ENCODE results near the gene TTC7B.
A peak's percentile ranks its signal among the peaks of the same experiment; 100 is the strongest.

The TTC7B gene

GRCh38 chr14:90574188-90575131, 241.8 kb downstream of the TTC7B start:
- peak in 1 of 14 donors; percentile 58 for DNase-seq

- peak in 1 of 14 donors; percentile 66 for DNase-seq
Observed at GRCh38 chr14:90573385-90574105, 242.7 kb downstream of the TTC7B start.

GRCh38 chr14:90572441-90573150, 243.6 kb downstream of the TTC7B start:
- no peak for DNase-seq

- no peak for DNase-seq
Observed at GRCh38 chr14:90571149-90571947, 244.9 kb downstream of the TTC7B start.

- no peak for DNase-seq
Observed at GRCh38 chr14:90570461-90570860, 245.8 kb downstream of the TTC7B start.

GRCh38 chr14:90569606-90570387, 246.4 kb downstream of the TTC7B start:
- no peak for DNase-seq

GRCh38 chr14:90569201-90569600, 247.0 kb downstream of the TTC7B start:
- no peak for DNase-seq

GRCh38 chr14:90568405-90568804, 247.8 kb downstream of the TTC7B start:
- DNase-seq, result peak in 9 of 14 donors; percentile 28 to 79 (median 57)

- DNase-seq, result peak in 9 of 14 donors; percentile 26 to 71 (median 56)
Observed at GRCh38 chr14:90567991-90568390, 248.2 kb downstream of the TTC7B start.

- peak in 10 of 14 donors; percentile 35 to 78 (median 66) for DNase-seq
Observed at GRCh38 chr14:90567191-90567590, 249.0 kb downstream of the TTC7B start.

GRCh38 chr14:90566481-90566880, 249.7 kb downstream of the TTC7B start:
- DNase-seq, result no peak

- DNase-seq, result no peak
Observed at GRCh38 chr14:90564496-90564895, 251.7 kb downstream of the TTC7B start.

- DNase-seq, result no peak
Observed at GRCh38 chr14:90562652-90563051, 253.6 kb downstream of the TTC7B start.

GRCh38 chr14:90561920-90562319, 254.3 kb downstream of the TTC7B start:
- DNase-seq, result no peak

- peak in 1 of 14 donors; percentile 49 for DNase-seq
Observed at GRCh38 chr14:90560991-90561390, 255.2 kb downstream of the TTC7B start.

GRCh38 chr14:90560558-90560957, 255.7 kb downstream of the TTC7B start:
- DNase-seq, result no peak

GRCh38 chr14:90559811-90560492, 256.3 kb downstream of the TTC7B start:
- peak in 1 of 14 donors; percentile 60 for DNase-seq

- DNase-seq, result no peak
Observed at GRCh38 chr14:90558983-90559590, 257.1 kb downstream of the TTC7B start.

GRCh38 chr14:90558041-90558982, 257.9 kb downstream of the TTC7B start:
- DNase-seq, result no peak

Data from C1 segment of cervical spinal cord (tissue), 14 donors.